NCI-H2029 treated with DMSO at 0.1 percent for 48 hours (cell line): ENCODE measurements around the gene CALD1.
"Not testable (repeated sequence)": the region's sequence is repeated elsewhere in the genome, so short reads cannot be mapped to it uniquely, and the experiment has no call there.

ENCODE experiments used
- DNase-seq: peaks from one replicate; lab custom pipeline; 2025; lab: John Stamatoyannopoulos, UW

The CALD1 gene

DNA sequence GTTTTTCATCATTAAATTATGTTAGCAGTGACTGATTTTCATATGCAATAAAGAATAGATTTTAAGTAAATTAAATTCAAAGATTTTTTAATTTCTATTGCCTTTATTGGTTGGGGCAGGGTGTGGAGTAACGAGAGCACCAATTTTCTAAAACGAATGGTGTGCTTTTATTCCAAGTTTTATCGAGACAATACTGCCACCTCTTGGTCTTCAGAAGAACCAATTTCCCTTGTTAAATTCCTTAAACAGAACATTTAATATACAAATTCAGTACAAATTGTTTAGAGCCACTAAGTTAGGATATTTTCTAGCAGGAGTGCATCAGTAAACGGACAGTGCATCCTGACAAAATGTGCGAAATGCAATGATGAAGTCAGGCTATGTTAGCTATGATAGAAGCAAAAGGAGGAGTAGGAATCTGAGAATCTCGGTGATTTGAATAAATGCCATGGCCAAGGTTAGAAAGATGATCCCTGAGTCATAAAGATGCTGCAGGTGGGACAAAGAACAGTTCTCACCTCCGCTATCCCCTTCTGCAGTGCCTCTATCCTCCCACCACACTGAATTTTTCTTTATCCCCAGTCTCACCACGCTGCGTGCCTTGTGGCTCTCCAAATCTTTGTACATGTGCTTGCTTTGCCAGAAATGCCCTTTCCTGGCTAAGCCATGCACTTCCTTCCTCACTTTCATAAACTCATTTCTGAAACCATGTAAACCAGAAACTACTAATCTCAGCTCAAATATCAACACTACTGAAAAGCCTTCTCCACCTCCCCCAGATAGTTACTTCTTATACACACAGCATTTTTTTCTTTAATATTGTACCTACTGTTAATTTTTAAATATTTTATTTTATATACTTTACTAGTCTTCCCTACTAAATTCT is 175.0 kb downstream of the CALD1 start:
- DNase-seq = peak; percentile 3

DNA sequence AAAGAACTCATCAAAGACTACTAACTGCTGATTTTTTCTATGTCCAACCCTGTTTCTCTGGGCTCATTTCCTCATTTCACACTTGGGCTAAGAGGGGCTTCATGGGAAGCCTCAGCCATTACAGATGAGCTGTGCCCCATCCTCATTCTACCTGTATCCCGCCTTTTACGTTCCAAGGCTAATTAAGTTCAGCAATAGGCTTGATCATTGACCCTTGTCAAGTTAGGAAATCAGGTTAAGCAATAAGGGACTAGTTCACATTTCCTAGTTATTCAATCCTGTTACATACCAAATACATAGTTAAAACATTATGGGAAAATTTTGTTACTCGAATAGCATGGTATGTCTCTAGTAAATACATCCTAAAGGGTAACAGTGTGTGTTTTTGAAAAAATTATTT is 177.6 kb downstream of the CALD1 start:
- DNase-seq = no peak

DNA sequence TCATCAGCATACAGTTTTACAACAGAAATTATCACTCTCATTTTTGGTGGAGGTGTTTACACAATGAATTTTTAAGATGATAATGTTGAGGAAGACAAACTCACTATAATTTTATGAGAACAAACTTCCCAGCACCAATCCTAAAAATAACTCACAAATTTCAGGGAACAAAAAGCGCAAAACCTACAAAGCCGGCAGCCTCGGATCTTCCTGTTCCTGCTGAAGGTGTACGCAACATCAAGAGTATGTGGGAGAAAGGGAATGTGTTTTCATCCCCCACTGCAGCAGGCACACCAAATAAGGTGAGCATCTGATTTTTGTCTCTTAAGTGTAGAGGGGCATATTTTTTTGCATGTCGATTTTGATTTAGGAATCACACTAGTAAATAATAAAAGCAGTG is 180.4 kb downstream of the CALD1 start:
- no peak for DNase-seq

DNA sequence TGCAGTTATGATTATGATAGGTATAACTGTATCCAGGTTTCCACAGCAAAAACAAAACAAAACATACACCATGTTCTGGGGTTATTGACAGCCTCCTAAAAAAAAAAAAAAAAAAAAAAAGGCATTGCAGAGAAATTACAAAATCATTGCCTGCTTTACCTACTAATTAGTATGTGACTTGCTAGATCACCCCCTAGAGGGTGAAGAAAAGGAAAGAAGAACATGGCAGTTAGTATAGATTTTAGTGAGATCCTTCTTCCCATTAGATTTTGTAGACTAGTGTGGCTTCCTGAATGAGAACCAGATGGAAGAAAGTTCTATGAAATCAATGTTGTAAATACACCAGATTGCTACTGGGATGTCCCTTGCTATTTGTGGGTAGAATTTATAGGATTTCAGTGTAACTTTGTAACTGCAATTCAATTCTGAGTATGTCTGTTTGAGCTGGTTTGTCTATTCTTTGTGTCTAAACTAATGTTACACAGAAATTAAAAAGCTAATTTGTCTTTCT is 182.9 kb downstream of the CALD1 start:
- DNase-seq = no peak

DNA sequence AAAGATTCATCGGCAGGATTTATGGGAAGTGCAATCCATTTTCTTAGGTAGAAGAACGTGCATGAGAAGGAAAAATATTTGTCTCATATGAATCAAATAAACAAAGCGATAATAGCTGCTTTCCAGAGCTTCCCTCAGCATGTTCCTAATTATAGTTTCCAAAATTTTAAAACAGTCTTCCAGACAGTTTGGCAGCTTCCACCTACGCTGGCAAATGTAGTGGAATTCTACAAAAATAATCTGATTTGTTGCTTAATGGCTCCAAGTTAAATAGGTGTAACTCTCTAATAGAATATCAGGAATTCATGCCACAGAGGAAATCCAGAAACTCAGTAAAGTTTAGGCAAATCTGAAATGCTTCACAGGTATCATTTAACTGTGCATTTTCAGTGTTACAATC is 183.6 kb downstream of the CALD1 start:
- no peak for DNase-seq

DNA sequence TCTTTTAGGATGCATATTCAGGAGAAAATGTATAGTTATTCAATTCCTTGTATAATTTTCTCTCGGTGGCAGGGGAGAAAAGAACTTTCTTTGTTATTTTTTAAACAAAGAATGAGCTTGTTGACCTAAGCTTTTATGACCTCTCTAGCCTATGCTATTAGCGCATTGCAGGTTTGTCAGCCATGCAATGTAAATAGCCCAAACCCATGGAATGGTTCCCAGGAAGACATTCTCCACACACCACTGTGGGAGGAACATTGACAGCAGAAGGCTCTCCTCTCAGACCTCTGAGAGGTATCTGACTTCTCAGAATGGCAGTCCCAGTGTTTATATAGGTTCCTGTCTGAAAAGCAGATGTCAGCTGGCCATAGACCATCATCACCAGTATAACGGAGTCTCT is 187.3 kb downstream of the CALD1 start:
- DNase-seq = no peak

DNA sequence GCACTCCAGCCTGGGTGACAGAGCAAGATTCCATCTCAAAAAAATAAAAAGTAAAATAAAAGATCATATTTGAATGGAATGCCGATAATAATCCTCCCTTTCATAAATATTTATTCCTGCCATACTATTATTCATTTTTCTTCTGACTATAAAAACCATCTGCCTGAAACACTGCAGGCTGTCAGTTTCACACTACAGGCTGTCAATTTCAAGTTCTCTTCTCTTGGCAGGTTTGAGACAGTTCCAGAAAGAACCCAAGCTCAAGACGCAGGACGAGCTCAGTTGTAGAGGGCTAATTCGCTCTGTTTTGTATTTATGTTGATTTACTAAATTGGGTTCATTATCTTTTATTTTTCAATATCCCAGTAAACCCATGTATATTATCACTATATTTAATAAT is 188.7 kb downstream of the CALD1 start:
- DNase-seq = no peak

DNA sequence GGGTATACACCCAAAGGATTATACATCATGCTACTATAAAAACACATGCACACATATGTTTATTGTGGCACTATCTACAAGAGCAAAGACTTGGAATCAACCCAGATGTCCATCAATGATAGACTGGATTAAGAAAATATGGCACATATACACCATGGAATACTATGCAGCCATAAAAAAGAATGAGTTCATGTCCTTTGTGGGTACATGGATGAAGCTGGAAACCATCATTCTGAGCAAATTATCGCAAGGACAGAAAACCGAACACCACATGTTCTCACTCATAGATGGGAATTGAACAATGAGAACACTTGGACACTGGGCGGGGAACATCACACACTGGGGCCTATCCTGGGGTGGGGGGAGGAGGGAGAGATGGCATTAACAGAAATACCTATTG is 202.2 kb downstream of the CALD1 start:
- not testable (repeated sequence) for DNase-seq

DNA sequence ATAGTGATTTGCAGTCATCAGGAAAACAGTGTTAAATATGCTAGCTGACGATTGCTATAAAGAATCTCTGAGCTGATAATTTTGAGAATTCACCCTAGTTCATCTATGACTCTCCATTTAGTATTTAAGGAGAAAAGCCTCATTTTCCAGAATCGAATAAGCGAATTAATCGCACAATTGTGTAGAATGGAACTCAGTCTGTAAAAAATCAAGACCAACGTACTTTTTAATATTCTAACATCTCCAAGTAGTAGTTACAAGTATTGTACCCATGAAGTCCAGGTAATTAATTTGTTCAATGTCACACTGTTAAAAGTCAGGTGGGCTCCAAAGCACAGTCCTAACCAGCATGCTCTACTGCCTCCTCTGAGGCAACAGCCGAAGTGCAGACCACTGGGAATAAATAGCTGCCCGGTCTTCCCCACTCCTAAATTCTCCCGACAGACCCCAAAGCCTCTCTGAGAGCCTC is 206.5 kb downstream of the CALD1 start:
- no peak for DNase-seq

DNA sequence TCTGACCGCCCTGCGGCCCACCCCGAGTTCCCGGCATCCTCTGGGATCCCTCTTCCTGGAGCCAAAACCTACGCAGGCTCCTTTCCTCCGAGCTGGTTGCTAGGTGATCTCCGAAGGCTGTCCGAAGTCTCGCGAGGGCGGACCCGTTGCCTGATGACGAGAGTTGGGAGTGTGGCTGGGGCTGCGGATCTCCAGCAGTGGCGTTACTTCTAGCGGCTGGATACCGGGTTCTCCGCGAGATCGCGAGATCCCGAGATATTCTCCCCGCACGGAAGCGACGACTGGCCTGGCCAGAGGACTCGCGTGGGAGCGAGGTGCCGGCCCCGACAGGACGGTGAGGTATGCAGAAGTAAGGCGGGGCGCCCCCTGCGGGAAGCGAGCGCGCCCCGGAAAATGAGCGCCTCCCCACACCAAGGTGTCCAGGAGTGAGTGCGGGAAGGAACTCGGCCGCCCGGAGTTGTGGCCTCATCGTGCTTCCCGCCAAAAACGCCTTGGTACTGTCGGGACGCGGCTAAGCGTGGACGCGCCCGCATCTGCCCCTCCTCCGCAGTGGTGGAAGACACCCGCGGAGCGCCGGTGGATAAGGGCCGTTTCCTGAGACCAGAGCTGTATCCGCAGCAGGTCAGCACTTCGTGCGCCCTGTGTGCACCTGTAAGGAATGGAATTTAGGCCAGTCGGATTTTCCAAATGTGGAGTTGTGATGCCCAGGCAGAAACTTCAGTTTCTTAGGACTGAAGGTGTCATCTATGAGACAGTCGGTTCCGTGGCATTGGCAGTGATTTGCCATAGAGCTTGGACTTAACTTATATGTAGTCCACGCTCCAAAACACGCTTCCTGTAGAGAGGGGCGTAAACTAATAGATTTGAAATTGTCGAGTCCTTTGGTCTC is 207.2 kb downstream of the CALD1 start, which contains the start of gene AGBL3:
Gene AGBL3, plus strand, starts transcription at position 146 of the 889 bp plus-strand sequence. CDS start 1,426 bp downstream, outside the sequence.
- DNase-seq = peak; percentile 90

DNA sequence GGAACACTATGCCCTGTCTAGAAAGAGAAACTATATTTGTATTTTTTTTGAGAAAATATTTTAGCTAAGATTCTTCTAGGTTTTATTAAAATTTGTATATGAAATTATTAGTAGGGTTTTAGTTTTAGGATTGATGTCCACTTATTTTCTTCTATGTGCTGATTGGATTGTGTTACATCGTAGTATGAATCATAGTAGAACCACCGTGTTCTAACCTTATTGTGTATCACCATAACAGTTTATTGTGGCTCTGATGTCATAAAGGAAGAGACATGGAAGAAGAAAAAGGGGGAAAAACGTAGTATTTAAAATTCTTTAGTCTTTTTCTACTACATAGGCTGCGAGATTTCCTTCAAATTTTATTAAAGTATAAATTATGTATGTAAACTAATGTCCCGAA is 208.7 kb downstream of the CALD1 start:
- no peak for DNase-seq

DNA sequence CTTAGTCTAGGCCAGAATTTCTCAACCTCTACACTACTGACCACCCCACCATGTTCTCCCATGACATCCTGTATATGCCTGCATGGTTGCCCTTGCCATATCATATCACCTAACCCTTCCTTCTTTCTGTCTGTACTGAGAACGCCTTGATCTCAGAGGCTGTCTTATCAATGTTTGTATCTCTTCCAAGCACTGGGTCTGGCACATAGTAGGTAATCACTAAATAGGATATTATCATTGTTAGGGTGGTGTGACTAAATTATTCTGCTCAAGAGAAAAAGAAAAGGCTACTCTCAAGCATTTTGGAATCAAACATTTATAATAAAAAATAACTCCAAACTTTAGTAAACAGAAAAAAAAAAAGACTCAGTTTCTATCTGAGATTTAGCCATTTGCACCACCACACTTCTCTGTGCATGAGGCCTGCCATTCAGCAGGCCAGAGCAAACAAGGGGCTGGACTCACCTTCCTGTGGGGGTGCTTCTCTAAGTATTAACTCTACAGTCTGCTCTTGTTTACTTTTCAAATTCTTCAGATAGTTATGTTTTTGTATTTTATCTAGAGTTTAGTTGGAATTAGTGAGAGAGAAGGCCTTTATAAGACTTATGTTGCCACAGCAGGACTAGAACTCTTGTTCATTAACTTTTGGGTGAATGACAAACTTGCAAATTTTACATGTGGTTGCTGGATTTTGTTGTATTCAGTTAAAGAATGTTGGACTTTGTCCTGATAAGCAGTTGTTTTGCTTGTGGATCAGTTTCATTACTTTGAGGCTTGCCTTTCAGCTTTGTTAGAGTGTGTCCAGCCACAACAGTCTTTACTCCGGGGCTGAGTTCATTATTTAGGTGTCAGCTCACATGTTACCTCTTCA is 212.3 kb downstream of the CALD1 start:
- no peak for DNase-seq

DNA sequence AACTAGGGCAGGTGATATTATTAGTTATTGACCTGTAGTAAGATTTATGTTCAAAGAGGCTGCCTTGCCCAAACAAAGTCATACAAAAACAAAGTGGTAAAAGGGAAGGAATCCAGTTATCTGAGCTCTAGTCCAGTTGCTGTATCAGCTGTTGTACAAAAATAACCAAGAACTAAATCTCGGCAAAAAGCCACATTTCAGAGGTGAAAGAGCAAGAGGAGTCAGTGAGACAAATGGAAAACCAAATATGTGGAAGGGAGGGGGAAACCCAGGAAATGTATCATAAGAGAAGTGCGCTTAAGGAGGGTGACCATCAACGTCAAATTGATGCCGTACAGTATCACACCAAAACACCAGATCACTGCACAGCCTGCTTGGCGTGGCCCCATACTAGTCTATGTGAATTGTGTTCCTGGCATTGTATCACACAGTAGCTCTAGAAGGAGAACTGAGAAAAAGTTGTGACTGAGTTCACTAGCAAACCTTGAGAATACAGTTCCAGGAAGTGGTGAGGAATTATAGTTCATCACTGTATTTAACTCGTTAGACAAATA is 213.3 kb downstream of the CALD1 start:
- DNase-seq = no peak

DNA sequence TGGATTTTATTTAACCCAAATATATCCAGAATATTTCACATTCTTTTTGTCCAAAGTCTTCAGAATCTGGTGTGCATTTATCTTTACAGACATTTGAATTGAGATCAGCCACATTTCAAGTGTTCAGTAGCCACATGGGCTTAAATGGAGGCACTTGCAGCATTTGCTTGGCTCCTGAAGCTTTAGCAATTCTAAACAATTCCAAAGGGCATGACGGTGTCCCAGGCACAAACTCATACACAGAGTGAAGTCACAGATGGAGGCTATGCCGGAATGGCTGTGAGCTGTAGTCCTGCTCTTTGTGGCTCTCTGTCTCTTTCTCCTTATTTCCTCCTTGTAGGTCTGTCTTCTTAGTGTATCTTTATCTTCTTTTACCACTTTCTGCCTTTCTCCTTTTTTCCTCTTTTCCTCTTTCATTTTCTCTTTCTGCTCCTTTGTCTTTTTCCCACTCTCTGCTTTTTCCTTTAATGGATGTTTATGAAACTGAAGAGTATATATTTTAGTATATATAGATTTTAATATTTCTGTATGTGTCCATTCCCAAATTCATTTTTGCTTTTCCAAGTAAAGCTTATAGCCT is 214.5 kb downstream of the CALD1 start:
- no peak for DNase-seq

DNA sequence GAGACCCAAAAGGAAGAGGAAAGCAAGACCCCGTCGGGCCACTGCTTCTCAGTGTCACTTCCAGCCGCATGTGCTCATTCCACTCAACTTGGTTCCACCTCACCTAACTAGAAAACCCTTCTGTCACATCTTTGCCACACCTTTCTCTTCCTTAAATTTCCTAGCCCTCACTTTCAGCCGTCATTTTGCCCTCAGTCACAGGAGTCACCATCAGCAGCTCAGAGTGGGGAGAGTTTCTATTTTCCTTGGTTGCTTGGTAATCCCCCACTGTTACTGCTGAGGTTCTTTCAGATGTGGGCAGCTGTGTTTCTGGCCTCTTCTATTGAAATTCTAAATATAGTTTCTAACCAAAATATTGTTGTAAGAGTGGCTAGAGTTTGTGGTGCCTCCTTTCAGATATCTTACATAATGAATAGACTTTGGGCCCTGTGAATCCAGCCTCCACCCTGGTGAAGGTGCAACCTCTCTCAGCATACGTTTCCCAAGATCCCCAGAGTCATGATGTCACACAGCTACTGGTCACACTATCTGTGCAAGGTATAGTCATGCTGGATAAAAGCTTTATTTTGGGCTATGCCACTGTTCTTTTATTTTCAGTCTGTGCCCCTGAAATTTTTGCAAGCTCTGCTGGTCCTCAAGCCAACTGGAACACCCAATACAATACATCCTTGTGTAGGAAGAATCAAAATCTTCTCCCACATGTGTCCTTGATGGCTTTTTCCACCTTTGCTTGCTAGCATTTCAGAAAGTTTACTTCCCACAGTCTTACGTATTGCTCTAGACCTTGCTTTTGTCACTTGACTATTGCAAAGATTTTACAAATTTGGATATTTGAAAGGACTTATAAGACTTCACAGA is 216.0 kb downstream of the CALD1 start:
- no peak for DNase-seq

DNA sequence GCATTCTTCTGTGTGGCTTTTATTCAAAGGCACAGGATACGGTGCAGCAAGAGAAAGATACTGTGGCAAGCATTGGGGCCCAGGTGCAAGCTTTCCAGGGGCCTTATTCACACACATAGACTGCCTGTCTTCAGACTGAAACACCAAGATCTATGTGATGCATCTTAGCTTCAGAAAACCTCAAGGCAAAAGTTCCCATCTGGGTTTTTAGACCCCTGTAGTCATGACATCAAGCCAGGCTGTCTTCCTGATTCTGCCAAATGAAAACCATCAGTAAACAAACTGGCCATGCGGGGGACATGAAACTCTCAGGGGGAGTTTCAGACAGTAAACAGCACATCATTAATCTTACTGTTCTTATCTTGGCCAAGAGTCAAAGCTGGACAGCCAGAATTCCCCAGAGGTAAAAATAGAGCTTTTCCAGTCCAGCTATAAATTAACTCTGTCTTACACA is 216.7 kb downstream of the CALD1 start:
- DNase-seq = no peak

DNA sequence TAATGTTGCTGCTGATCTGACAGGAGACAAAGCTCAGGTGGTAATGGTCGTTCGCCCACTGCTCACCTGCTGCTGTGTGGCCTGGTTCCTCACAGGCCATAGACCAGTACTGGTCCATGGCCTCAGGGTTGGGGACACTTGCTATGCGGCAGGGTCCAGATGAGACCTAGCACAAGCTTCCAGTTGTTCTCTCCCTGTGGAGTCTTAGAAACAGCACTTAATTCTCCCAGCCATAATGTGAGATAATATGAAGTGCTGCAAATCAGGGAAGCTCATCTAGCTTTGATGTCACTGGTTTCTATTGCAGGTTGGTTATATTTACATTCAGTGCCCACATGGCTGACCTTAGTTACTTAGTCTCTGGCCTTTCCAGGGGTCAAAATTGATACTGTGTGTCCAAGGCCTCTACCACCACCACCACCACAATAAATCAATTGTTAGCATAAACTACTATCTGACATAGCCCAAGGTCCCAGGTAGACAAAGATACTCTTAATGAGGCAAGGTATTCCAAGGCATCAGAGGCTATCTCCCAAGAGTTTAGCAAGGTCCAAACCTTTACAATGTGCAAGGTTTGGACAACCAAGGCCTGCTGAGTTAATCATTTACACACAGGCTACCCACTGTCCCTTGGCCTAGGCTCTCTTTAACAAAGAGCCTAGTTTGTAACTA is 217.9 kb downstream of the CALD1 start:
- no peak for DNase-seq

DNA sequence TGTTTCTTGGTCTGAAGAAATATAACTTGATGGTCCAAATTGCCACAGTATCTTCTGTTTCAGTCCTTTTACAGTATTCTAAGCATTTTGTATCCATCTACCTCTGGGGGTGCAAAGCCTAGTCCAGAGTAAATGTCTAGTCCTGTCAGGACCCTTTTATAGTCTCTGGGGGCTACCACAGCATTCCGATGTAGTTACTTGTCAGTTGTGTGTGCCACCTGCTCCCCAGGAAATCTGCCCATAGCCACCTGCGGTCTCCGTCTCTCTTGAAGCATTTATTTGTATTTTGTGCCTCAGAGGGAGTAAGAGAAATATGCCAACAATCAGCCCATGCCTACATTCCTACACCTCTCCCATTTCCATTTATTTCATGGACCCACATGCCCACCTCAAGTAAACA is 219.7 kb downstream of the CALD1 start:
- no peak for DNase-seq
